Endothelial cell (in vitro differentiated cells): ENCODE data around the gene SYT14. TPM values are rescaled to one million over a fixed set of nuclear protein-coding genes. Genes with fewer than 3 reads are reported as not detected.

ENCODE experiments used
- DNase-seq: peaks from one replicate; pipeline ENCODE4 v3.0.0; 2021; ENCODE audit warnings: low spot score
- H3K27ac Mint-ChIP-seq: one replicate; pipeline ENCODE4 v1.8.0; 2021; ENCODE audit warnings: mixed read lengths, inconsistent platforms; ENCODE audit not compliant: unreplicated experiment
- H3K27me3 Mint-ChIP-seq: one replicate; pipeline ENCODE4 v1.8.0; 2021; ENCODE audit warnings: mild to moderate bottlenecking, moderate library complexity, mixed read lengths, inconsistent platforms; ENCODE audit not compliant: unreplicated experiment
- H3K36me3 Mint-ChIP-seq: one replicate; pipeline ENCODE4 v1.8.0; 2021; ENCODE audit warnings: mild to moderate bottlenecking, low read depth, mixed read lengths, inconsistent platforms; ENCODE audit not compliant: unreplicated experiment
- H3K4me1 Mint-ChIP-seq: one replicate; pipeline ENCODE4 v1.8.0; 2021; ENCODE audit warnings: mild to moderate bottlenecking, mixed read lengths, inconsistent platforms; ENCODE audit not compliant: unreplicated experiment
- H3K4me3 Mint-ChIP-seq: one replicate; pipeline ENCODE4 v1.8.0; 2021; ENCODE audit warnings: mild to moderate bottlenecking, mixed read lengths, inconsistent platforms; ENCODE audit not compliant: unreplicated experiment
- H3K9me3 Mint-ChIP-seq: one replicate; pipeline ENCODE4 v1.8.0; 2021; ENCODE audit warnings: mixed read lengths, inconsistent platforms; ENCODE audit not compliant: unreplicated experiment
- total RNA-seq: library from RNA; stranded (reverse); fragmentation: NEBNext Ultra II Directional; extraction: Animal tissue kit (Norgen Biotek cat#: 25700); gene quantifications from one replicate; pipeline ENCODE4 v1.2.1, GENCODE V29; 2021; ENCODE audit not compliant: unreplicated experiment
- TF ChIP-seq, protein P1 (sequence below): fragments of 200-600 bp; sonication (generic); IDR thresholded peaks from one replicate; pipeline ENCODE4 v1.5.0; 2021; ENCODE audit warnings: antibody characterized with exemption; ENCODE audit not compliant: unreplicated experiment

Gene SYT14
- total RNA-seq, 1 donor from 2014 or later = 9.7 TPM

DNA sequence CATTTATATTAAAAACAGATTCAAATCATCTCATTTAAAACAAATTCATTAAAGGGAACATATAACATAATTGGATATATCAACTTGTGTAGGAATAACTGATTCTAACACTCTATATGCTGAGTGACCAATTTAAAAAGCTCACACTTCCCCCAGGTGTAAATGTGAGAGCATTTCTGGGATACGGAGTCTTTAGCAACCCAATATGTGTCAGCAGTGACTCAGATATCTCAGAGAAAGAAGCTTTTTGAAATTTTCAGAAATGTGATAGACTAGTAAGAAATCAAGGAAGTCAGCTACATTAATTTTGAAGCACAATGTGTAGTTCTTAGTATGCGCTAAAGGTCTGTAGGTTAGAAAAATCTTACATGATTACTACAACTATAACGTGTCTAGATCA, 206.7 kb downstream of the SYT14 start:
- H3K9me3 Mint-ChIP-seq = no peaks in the 10 kb centered on the region

DNA sequence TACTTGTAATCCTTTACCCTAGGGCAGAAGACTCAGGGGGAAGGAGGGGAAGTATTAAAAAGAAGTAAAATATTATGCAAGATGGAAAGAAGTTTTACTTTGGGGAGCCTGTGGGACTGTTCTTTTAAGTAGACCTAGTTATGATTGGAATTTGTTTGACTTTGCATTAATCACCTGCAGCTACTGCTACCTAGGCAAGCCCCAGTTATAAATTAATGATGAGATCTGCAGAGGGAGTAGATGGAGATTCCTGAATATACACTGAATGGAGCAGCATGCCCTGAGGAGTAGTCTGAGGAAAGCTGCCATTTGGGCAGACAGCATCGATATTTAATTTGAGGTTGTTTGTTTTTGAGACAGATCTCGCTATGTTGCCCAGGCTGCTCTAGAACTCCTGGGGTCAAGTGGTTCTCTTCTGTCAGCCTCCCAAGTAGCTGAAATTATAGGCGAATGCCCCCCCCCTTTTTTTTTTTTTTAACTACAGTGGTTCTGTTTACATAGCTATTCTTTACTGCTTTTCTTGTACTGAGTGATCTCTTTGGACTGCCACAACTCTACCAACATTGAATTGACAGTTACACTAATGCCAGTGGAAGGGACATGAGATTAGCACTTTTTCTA, 213.1 kb downstream of the SYT14 start:
- no peak overlapping the region for H3K4me3 Mint-ChIP-seq
- no peak for DNase-seq
- no peaks in the 10 kb centered on the region for H3K9me3 Mint-ChIP-seq
- H3K4me1 Mint-ChIP-seq = no peaks in the 10 kb centered on the region
- TF ChIP-seq, protein P1, sequence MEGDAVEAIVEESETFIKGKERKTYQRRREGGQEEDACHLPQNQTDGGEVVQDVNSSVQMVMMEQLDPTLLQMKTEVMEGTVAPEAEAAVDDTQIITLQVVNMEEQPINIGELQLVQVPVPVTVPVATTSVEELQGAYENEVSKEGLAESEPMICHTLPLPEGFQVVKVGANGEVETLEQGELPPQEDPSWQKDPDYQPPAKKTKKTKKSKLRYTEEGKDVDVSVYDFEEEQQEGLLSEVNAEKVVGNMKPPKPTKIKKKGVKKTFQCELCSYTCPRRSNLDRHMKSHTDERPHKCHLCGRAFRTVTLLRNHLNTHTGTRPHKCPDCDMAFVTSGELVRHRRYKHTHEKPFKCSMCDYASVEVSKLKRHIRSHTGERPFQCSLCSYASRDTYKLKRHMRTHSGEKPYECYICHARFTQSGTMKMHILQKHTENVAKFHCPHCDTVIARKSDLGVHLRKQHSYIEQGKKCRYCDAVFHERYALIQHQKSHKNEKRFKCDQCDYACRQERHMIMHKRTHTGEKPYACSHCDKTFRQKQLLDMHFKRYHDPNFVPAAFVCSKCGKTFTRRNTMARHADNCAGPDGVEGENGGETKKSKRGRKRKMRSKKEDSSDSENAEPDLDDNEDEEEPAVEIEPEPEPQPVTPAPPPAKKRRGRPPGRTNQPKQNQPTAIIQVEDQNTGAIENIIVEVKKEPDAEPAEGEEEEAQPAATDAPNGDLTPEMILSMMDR = no peak
- H3K36me3 Mint-ChIP-seq = no peaks in the 10 kb centered on the region
- H3K27ac Mint-ChIP-seq = no peak overlapping the region
- no peaks in the 10 kb centered on the region for H3K27me3 Mint-ChIP-seq

More for the DNA sequence above, 206.7 kb downstream of the SYT14 start:
- no peaks in the 10 kb centered on the region for H3K36me3 Mint-ChIP-seq
- H3K27me3 Mint-ChIP-seq = no peaks in the 10 kb centered on the region
- TF ChIP-seq, protein P1 = no peak
- no peaks in the 10 kb centered on the region for H3K4me1 Mint-ChIP-seq
- no peak overlapping the region for H3K27ac Mint-ChIP-seq
- H3K4me3 Mint-ChIP-seq = no peak overlapping the region
- DNase-seq = no peak

DNA sequence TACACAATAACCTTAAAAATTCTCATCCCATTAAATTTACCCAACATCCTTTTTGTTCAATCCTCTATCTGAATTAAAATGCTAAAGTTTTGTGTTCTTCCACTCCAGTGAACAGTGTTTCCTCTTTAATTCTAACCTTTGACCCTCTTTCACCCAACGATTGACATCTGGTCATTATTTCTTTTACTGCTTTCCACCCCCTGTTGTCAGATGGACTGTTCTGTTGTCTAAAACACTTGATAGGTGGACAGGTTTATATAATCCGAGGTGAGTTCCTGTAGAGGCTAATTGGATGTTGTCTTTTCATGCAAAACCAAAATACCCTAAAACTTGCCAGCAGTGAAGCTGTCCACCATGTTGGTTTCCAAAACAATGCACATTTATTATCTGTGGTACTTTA, 221.2 kb downstream of the SYT14 start:
- H3K4me1 Mint-ChIP-seq = no peaks in the 10 kb centered on the region
- no peak overlapping the region for H3K4me3 Mint-ChIP-seq
- H3K36me3 Mint-ChIP-seq = no peaks in the 10 kb centered on the region
- H3K27me3 Mint-ChIP-seq = no peaks in the 10 kb centered on the region
- TF ChIP-seq, protein P1 = no peak
- no peaks in the 10 kb centered on the region for H3K9me3 Mint-ChIP-seq
- no peak for DNase-seq
- no peak overlapping the region for H3K27ac Mint-ChIP-seq

DNA sequence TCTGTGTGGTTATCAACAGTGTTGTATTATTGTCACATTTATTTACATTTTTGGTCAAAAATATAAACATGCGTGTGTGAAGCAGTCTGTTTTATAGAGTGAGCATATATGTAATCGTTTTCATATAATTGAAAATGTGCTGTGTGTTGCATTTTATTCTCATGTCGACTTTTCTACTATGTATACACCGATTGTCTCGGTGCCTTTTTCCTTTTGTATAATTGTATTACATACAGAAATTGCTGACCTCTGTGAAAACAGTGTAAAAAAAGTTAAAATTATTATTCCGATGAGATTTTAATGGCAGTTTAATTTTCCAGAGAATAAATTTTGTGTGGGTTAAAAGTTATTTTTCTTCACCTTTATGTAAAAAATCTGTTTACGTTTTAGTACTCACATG, 232.2 kb downstream of the SYT14 start:
- Mint-ChIP-seq H3K9me3 (no peaks in the 10 kb centered on the region), H3K27me3 (no peaks in the 10 kb centered on the region), H3K4me3 (no peak overlapping the region), H3K27ac (no peak overlapping the region), H3K4me1 (no peaks in the 10 kb centered on the region), H3K36me3 (no peaks in the 10 kb centered on the region)
- TF ChIP-seq, protein P1 = no peak
- DNase-seq = no peak

DNA sequence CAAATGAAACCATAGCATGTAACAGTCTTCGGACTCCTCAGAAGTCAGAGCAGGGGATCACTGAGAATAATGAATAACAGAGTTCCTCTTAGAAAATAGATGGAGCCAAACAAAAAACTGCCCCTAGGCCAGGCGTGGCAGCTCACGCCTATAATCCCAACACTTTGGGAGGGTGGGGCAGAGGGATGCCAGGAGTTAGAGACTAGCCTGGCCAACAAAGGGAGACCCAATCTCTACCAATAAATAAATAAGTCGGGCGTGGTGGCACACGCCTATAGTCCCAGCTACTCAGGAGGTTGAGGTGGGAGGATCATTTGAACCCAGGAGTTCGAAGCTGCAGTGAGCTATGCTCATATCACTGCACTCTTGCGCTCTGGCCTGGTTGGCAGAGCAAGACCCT, 236.1 kb downstream of the SYT14 start:
- Mint-ChIP-seq H3K36me3 (no peaks in the 10 kb centered on the region), H3K27me3 (no peaks in the 10 kb centered on the region), H3K4me3 (no peak overlapping the region), H3K4me1 (no peaks in the 10 kb centered on the region), H3K9me3 (no peaks in the 10 kb centered on the region), H3K27ac (no peak overlapping the region)
- no peak for DNase-seq
- TF ChIP-seq, protein P1 = no peak
